Loucy (cell line): ENCODE data around the gene IGFBP1.

ENCODE experiments used
- H2AFZ ChIP-seq: fragments of 200-600 bp; sonication (generic); 2 replicates; pipeline ENCODE4 v1.6.0; 2016; ENCODE audit warnings: antibody characterized with exemption, mild to moderate bottlenecking, low read length, moderate library complexity
- H3F3A ChIP-seq: fragments of 200-600 bp; 2 replicates; pipeline ENCODE4 v1.6.0; 2016; ENCODE audit warnings: antibody characterized with exemption, low read depth, mild to moderate bottlenecking
- H3K27me3 ChIP-seq: fragments of 200-600 bp; sonication (generic); 2 replicates; pipeline ENCODE4 v1.6.1; 2014; ENCODE audit warnings: low read length, mild to moderate bottlenecking; ENCODE audit not compliant: insufficient read depth, poor library complexity, severe bottlenecking
- H3K36me3 ChIP-seq: fragments of 200-600 bp; sonication (generic); 2 replicates; pipeline ENCODE4 v1.6.1; 2016; ENCODE audit warnings: low read length; ENCODE audit not compliant: insufficient read depth
- H3K4me1 ChIP-seq: fragments of 200-600 bp; sonication (generic); 2 replicates; pipeline ENCODE4 v1.5.1; 2014; ENCODE audit warnings: low read length, mild to moderate bottlenecking; ENCODE audit not compliant: insufficient read depth, poor library complexity, severe bottlenecking
- H3K4me2 ChIP-seq: fragments of 200-600 bp; sonication (generic); 2 replicates; pipeline ENCODE4 v1.6.0; 2014; ENCODE audit warnings: antibody characterized with exemption, low read length, low read depth, mild to moderate bottlenecking; ENCODE audit not compliant: poor library complexity, severe bottlenecking
- H3K4me3 ChIP-seq: fragments of 200-600 bp; sonication (generic); 2 replicates; pipeline ENCODE4 v1.5.1; 2014; ENCODE audit warnings: low read length, mild to moderate bottlenecking, mixed read lengths; ENCODE audit not compliant: poor library complexity, severe bottlenecking
- H3K79me2 ChIP-seq: fragments of 200-600 bp; sonication (generic); 2 replicates; pipeline ENCODE4 v1.6.1; 2014; ENCODE audit warnings: low read length; ENCODE audit not compliant: insufficient read depth
- H3K9ac ChIP-seq: fragments of 200-600 bp; sonication (generic); 2 replicates; pipeline ENCODE4 v1.6.0; 2014; ENCODE audit warnings: mild to moderate bottlenecking, low read depth, low read length, moderate library complexity; ENCODE audit not compliant: poor library complexity, severe bottlenecking
- H3K9me2 ChIP-seq: fragments of 200-600 bp; sonication (generic); replicated peaks from 2 replicates; pipeline ENCODE4 v1.6.1; 2016; ENCODE audit warnings: low read depth, low read length, mixed read lengths
- H3K9me3 ChIP-seq: fragments of 200-600 bp; sonication (generic); 2 replicates; pipeline ENCODE4 v1.6.1; 2014; ENCODE audit warnings: mild to moderate bottlenecking, antibody characterized with exemption, low read length, low read depth; ENCODE audit not compliant: insufficient read depth
- H4K20me1 ChIP-seq: fragments of 200-600 bp; sonication (generic); 2 replicates; pipeline ENCODE4 v1.6.0; 2014; ENCODE audit warnings: antibody characterized with exemption, low read length, mild to moderate bottlenecking; ENCODE audit not compliant: insufficient read depth, poor library complexity, severe bottlenecking
- EZH2phosphoT487 ChIP-seq: fragments of 200-600 bp; IDR thresholded peaks from 2 replicates; pipeline ENCODE4 v1.6.1; 2018; ENCODE audit warnings: antibody characterized with exemption, mild to moderate bottlenecking, moderate library complexity, borderline replicate concordance
- TF ChIP-seq, protein P1 (sequence below): fragments of 200-600 bp; sonication (generic); conservative IDR thresholded peaks from 2 replicates; pipeline ENCODE4 v1.5.1; 2014; ENCODE audit warnings: mild to moderate bottlenecking, antibody characterized with exemption, low read length

The IGFBP1 gene

DNA sequence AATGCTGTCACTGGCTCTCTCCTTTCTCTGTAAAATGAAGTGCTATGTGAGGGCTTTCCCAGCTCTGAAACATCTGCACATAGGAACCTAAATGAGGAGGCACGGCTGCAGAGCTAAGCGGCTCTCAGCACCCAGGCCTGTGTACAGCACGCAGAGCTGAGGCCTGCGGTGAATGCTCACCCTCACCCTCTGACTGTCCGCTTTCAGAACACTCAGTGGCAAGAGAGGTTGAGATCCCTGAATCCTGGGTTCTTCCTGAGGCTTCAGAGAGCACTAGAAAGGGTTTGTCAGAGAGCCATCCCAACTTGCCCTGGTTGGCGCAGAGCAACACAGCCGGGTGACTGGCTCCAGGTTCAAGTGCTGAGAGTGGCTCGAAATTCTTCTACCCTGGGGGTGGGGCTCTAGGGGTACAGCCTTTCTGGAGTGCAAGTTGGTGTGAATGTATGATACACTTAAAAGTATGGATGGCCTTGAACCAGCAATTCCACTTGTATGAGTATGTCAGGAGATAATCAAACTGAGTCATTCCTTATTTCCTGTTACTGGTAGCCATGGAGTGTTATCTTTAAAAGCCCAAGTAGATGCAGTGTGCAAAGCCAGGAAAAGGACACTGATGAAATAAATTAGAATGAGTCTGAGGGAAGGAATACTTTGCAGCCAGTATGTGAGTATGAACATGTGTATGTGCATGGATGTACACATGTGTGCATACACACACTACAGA, 13.7 kb upstream of the IGFBP1 start:
- Histone ChIP-seq H3K4me2 (no peak overlapping the region), H3K9ac (no peak overlapping the region), H3K27me3 (no peaks in the 10 kb centered on the region), H3K9me3 (no peaks in the 10 kb centered on the region), H3F3A (no peaks in the 10 kb centered on the region), H3K36me3 (no peaks in the 10 kb centered on the region), H3K9me2 (no peaks in the 10 kb centered on the region), H3K79me2 (no peaks in the 10 kb centered on the region), H2AFZ (no peak overlapping the region), H4K20me1 (no peaks in the 10 kb centered on the region), H3K4me3 (no peak overlapping the region), H3K4me1 (no peaks in the 10 kb centered on the region)
- no peak for TF ChIP-seq EZH2phosphoT487
- TF ChIP-seq, protein P1, sequence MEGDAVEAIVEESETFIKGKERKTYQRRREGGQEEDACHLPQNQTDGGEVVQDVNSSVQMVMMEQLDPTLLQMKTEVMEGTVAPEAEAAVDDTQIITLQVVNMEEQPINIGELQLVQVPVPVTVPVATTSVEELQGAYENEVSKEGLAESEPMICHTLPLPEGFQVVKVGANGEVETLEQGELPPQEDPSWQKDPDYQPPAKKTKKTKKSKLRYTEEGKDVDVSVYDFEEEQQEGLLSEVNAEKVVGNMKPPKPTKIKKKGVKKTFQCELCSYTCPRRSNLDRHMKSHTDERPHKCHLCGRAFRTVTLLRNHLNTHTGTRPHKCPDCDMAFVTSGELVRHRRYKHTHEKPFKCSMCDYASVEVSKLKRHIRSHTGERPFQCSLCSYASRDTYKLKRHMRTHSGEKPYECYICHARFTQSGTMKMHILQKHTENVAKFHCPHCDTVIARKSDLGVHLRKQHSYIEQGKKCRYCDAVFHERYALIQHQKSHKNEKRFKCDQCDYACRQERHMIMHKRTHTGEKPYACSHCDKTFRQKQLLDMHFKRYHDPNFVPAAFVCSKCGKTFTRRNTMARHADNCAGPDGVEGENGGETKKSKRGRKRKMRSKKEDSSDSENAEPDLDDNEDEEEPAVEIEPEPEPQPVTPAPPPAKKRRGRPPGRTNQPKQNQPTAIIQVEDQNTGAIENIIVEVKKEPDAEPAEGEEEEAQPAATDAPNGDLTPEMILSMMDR, result no peak

DNA sequence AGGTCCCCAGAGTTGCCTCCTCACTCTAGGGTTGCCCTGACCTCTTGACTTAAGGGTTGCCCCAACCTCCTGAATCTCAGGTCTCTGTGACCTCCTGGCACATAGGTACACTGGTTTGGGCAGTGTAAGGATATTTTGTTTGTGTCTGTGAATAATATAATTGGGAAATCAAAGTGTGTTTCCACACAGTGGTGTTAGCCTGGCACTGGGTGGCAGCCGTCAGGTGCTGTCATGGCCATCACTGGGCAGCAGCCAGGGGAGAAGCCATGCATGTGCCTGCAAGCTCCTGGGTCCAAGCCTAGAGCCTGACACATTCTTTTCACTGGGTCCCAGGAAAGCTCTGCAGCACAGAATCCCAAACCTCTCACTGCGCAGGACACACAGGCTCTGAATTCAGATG, 11.8 kb upstream of the IGFBP1 start:
- H3K27me3 ChIP-seq, result no peaks in the 10 kb centered on the region
- H3K9ac ChIP-seq, result no peak overlapping the region
- H3K9me2 ChIP-seq, result no peaks in the 10 kb centered on the region
- no peaks in the 10 kb centered on the region for H3F3A ChIP-seq
- no peak overlapping the region for H3K4me2 ChIP-seq
- no peak overlapping the region for H2AFZ ChIP-seq
- H3K4me1 ChIP-seq, result no peaks in the 10 kb centered on the region
- no peaks in the 10 kb centered on the region for H4K20me1 ChIP-seq
- H3K79me2 ChIP-seq, result no peaks in the 10 kb centered on the region
- TF ChIP-seq, protein P1, result no peak
- TF ChIP-seq EZH2phosphoT487, result no peak
- H3K4me3 ChIP-seq, result no peak overlapping the region
- no peaks in the 10 kb centered on the region for H3K36me3 ChIP-seq
- no peaks in the 10 kb centered on the region for H3K9me3 ChIP-seq

DNA sequence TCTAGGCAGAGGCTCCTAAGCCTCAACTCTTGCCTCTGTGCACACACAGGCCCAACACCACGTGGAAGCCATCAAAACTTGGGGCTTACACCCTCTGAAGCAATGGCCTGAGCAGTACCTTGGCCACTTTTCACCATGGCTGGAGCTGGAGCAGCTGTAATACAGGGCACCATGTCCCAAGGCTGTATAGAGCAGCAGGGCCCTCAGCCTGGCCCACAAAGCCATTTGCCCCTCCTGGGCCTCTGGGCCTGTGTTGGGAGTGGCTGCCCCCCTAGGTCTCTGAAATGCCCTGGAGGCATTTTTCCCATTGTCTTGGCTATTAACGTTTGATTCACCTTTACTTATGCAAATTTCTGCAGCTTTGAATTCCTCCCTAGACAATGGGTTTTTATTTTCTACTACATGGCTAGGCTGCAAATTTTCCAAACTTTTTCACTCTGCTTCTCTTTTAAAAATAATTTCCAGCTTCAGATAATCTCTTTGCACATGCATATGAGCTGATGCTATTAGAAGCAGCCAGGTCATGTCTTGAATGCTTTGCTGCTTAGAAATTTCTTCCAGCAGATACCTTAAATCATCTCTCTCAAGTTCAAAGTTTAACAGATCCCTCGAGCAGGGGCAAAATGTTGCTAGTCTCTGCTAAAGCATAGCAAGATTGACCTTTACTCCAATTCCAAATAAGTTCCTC, 9.7 kb upstream of the IGFBP1 start:
- no peaks in the 10 kb centered on the region for H3K36me3 ChIP-seq
- no peaks in the 10 kb centered on the region for H4K20me1 ChIP-seq
- no peak overlapping the region for H3K9ac ChIP-seq
- TF ChIP-seq, protein P1, result no peak
- TF ChIP-seq EZH2phosphoT487, result no peak
- H3K9me3 ChIP-seq, result no peaks in the 10 kb centered on the region
- no peaks in the 10 kb centered on the region for H3K9me2 ChIP-seq
- H3K4me1 ChIP-seq, result no peaks in the 10 kb centered on the region
- H3K79me2 ChIP-seq, result no peaks in the 10 kb centered on the region
- H3K4me2 ChIP-seq, result no peak overlapping the region
- H2AFZ ChIP-seq, result no peak overlapping the region
- H3K4me3 ChIP-seq, result no peak overlapping the region
- no peaks in the 10 kb centered on the region for H3K27me3 ChIP-seq
- H3F3A ChIP-seq, result no peaks in the 10 kb centered on the region
